NCI-H82 treated with DMSO at 0.1 percent for 48 hours (cell line): ENCODE results near the gene DNAH6.

ENCODE experiments used
- DNase-seq: peaks from one replicate; lab custom pipeline; 2025; ENCODE audit not compliant: unreplicated experiment; lab: John Stamatoyannopoulos, UW

The DNAH6 gene

DNA sequence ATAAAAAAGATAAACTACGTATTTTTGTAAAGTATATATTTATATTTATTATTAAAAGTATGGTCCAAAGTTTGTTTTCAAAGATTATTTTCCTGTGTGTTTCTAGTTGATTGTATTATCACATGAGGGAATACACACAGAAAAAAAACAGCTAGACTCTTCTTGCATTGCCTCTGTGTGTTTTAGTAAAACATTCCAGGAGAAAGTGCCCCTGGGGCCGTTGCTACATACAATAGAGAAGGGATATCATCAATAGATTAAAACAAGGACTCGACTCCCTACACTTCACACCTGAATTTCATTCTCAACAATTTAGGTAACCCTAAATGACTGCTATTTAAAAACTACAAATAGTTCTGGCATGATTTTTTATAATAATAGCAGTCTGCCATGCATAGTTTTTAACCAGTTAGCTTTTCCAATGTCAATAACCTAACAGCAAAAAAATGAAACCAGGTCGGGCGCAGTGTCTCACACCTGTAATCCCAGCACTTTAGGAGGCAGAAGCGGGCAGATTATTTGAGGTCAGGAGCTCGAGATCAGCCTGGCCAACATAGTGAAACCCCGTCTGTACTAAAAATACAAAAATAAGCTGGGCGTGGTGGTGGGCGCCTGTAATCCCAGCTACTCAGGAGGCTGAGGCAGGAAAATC, 171.3 kb downstream of the DNAH6 start:
- no peak for DNase-seq

DNA sequence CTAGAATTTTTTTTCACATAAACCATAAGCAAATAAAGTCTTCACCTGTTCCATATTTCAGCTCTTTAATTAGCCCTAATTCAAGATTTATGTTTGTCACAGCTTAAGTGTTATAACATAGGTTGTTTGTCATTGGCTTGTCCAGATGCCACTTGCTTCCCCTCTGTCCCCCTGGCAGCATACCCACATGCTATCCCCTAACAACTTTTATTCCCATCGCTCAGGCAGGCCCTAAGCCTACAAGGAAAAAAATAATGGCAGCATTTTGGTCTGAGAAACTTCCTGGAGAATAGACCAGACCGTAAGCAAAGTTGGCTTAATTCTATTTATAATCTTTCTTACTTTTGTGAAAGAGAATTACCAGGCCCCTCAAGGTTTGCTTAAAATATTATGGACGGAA, 173.9 kb downstream of the DNAH6 start:
- no peak for DNase-seq

DNA sequence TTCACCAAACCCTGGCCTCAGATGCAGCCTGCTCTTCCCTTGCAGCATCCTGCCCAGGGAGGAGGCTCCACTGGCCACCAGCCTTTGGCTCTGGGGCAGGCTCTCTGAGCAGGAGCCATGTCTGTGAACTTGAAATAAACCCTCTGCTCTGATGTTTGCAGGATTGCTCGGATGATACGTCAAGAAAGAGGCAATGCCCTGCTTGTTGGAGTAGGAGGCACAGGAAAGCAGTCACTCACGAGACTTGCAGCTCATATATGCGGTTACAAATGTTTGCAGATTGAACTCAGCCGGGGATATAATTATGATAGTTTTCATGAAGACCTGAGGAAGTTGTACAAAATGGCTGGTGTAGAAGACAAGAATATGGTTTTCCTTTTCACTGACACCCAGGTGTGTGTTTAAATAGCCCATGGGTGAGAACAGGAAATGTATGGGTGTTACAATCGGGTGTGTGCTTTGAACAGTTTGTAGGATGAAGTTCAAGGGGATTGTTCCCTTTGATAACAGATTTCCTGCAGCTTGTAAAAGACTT, 177.9 kb downstream of the DNAH6 start:
- DNase-seq: no peak

DNA sequence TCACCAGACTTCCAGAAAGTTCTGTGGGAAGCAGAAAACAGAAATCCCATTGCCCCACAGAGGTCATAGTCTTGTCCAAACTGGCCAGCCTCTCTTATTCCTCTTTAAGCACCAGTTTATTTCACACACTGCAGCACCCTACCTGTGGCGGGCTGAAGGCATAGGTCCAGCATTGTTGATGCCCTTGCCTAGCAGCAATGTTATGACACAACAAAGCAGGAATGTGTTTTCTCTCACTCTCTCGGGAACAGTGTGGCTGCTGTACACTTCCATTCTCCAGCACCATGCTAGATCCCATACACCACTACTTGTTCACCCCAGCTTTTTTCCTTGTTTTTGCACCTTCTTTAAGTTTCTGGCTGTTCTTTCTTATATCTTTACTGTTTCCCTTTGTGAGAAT, 181.6 kb downstream of the DNAH6 start:
- DNase-seq: no peak

DNA sequence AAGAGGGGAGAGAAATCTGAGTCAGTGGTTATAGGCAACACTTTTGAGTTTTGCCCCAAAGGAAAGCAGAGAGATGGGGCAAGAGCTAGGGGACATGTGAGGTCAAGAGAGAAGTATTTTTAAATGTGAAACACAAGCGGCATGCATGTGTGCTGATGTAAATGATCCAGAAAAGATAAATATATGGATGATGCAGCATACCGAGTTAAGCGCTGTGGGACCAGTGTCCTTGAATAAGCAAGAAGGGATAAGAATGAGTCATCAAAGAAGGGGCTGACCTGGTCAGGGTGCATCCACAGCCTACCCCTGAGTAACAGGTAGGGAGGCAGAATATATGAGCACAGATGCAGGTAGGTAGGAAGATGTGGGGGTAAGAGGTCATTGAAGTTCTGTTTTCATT, 183.7 kb downstream of the DNAH6 start:
- no peak for DNase-seq

DNA sequence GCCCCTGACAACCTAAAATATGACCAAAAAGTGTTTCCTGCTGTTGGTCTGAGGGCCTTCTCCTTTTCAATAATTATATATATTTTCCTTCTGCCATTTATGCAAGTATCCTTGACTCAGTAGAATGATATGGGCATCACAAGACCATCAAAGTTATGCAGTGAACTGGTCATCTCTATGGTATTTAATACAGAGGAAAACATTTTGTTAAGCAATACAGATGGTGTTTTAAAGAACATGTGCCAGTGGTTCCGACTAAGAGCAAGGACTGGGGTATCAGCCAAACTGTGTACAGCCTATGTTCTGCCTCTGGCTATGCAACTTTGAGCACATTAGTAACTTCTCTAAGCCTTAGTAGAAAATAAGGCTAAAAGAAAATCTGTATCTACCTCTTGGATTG, 185.6 kb downstream of the DNAH6 start:
- no peak for DNase-seq

DNA sequence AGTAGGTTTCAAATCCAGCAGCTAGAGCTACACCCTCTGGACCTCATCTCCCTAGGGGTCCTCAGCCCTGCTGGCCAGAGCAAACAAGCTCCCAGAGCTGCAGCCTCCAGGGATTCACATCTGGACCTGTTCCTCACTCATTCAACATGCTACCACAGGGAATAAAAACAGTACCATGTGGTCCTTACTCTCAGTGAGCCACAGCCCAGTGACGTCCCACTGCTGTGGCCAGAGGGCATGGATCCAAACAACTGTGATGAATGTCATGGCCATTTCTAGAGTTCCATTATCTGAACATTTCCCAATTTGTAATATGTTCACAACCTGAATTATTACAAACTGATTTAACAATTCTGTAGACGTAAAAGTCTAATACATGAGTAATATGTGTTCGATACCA, 186.6 kb downstream of the DNAH6 start:
- DNase-seq: no peak

DNA sequence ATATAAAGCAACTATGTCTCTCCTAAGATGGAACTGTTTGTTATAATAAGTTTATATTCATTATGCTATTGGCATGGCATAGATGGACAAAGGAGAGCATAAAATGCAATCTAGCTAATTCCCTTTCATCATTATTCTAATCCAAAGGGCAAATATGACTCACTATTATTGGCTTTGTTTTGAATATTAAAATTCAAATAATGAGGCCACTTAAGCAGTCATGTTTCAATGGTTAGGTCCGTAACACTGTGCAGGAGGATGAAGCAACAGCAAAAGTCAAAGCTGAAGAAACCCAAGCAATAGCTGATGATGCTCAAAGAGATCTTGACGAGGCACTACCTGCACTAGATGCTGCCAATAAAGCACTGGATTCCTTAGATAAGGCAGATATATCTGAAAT, 187.5 kb downstream of the DNAH6 start:
- DNase-seq: no peak

DNA sequence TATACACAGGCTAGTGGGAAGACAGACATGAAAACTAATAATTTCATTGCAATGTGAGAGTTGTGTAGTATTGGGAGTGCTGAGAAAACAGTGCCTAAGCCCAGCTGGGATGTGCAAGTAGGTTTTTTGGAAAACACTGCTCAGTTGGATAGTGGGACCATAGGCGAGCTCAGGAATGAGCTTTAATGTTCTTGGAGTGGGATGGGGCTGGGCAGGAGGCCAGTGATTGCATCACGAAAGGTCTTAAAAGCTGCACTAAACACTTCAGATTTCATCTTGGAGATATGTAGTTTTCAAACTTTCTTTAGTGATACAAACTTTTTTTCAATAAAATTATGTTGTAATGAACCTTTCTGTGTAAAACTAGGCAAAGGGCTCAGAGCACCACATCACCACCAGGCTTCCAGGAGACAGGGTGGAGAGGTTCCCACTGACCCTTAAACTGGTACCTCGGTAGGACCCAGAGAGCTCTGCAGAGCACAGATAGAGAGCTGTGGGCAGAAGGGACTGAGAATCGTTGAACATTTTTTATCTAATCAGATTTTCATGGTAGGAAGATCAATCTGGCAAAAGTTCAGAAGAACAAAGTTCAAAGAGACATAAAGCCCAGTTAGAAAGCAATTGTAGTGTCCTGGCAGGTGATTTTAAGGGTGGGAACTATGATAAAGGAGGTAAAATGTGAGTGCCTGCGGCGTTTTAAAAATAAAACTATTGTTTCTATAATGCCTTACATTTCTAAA, 188.4 kb downstream of the DNAH6 start:
- DNase-seq: no peak

DNA sequence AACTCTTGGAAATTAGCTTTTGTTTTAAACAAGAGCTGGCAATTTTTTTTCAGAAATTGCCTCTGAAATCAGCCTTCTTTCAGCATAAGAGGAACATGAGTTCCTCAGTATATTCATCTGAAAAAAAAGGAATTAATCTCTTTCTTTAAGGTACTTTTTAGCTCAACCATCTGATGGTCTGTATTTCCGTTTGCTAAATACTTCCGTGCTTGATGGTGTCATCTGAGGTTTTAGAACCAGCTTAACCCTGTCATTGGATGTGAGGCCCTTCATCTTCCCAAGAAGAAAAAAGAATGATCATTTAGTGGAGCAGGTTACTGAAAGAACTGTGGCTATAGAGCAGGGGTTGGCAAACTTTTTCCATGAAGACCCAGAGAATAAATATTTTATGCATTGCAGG, 189.6 kb downstream of the DNAH6 start:
- no peak for DNase-seq

DNA sequence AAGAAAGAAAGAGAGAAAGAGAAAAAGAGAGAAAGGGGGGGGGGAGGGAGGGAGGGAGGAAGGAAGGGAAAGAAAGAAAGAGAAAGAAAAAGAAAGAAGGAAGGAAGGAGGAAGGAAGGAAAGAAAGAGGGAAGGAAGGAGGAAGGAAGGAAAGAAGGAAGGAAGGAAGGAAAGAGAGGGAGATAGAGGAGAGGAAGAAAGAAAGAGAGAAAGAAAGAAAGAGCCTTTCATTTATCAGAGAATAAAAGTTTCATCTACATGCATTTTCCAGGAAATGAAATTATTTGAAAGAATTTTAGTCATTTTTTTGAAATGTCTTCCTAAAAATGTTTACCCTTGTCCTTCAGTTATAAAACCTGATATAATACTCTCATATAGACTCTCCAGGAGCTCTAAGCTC, 192.1 kb downstream of the DNAH6 start:
- no peak for DNase-seq

DNA sequence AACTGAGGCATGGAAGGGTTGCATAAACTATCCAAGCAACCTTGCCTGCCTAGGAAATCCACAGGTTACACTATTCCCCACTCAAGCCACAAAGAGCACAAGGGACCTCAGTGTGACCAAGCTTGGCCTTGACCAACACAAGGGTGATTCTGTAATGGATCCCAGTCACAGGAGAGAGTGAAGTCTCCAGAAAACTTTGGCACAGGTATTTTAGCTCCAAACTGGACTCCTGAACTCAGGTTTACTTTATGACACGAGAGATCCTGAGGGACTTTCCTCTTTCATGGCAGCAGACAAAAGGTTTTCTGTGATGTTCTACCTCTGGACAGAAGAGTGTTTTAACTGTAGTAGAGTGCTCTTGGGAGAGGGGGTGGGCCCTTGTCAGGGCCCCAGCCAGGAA, 195.4 kb downstream of the DNAH6 start:
- no peak for DNase-seq

DNA sequence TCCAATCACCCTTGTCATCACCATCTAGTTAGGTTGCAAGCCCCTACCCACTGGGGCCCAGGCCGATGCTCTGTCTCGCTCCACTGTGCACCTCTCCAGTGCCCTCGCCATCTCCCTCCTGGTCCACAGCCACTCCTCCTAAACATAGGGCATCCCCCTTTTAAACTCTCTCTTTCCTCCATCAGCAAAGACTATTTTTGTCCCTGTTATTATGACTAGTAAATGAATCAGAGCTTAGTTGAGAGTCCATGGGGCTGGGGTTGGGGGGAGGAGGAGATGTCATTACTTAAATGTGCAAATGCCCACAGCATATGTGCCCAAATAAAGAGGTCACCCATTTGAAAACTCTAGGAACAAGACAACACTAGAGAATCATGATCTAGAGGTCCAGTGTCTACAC, 197.1 kb downstream of the DNAH6 start:
- DNase-seq: no peak

DNA sequence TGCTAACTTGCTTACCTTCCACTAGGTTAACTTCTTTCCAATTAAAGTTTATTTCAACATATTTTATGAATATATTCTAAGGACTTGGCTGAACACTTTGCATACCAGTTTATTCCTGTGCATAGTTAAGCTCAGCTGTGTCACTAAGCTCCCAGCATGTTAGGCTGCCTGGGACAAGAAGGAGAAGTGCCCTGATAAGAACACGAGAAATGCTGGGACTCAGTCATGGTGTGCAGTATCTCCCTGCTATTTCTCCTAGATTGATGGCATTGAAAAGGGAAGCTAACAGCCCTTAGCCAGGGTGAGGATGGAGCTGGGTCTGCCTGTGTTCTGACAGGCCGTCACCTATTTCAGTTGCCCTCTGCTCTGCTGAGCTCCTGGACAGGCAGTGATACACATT, 200.3 kb downstream of the DNAH6 start:
- no peak for DNase-seq

DNA sequence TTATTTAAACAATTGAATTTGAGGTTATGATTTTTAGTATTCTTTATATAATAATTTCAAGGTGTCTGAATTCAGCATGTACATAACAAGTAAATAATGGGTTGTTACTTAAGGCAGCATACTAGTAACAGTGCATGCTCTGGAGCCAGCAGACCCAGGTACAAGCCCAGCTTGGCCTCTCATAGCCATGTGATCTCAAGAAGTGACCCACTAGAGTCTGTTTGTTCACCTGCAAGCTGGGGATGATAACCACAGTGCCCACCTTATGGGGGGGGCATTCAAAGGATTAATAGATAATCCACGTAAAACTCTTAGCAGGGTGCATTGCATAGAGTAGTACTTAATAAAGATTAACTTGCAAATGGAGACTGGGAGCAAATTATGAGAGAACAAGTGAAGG, 201.0 kb downstream of the DNAH6 start:
- peak; percentile 5 for DNase-seq

DNA sequence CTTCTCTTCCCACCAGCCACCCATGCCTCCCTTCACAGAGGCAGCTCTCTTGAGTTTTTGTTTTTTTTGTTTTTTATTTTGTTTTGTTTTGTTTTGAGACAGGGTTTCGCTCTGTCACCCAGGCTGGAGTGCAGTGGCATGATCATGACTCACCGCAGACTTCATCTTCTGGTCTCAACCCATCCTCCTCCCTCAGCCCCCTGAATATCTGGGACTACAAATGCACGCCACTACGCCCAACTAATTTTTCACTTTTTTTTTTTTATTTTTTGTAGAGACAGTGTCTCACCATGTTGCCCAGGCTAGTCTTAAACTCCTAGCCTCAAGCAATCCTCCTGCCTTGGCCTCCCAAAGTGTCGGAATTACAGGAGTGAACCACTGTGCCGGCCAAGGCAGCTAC, 203.1 kb downstream of the DNAH6 start:
- no peak for DNase-seq

DNA sequence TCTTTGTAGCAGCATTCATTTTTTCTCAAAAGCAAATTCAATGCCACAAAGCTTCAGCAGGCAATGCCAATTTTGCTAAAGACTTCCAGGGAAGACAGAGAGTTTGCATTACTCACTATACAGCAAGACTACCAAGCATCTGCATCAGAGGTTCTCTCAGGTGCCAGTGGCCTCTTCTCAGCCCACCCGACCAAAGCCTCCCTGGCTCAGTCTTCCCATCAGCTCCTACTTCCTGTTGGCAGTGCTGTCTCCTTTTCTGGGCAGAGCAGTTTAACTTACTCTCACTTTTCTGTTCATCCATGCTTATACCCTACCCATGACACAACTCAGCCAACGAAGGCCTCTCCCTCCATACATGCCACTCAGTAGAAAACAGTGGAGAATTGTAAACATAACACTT, 207.5 kb downstream of the DNAH6 start:
- DNase-seq: no peak

DNA sequence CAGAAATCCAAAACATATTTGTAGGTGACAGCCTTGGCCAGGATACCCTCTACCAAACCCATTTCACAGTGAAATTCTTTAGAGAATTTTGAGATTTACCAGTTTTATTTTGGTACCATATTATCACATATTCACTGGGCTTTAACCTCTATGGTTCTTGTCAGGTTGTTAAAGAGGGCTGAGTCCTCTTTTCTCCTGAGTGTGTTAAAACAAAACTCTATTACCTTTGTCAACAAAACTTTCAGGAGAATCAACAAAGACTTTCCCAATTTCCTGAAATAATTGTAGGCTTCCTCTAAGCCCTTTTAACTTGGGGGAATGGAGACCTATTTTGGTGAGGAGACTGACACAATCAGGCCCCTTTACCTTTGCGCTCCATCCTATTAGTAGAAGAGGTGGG, 209.4 kb downstream of the DNAH6 start:
- no peak for DNase-seq

DNA sequence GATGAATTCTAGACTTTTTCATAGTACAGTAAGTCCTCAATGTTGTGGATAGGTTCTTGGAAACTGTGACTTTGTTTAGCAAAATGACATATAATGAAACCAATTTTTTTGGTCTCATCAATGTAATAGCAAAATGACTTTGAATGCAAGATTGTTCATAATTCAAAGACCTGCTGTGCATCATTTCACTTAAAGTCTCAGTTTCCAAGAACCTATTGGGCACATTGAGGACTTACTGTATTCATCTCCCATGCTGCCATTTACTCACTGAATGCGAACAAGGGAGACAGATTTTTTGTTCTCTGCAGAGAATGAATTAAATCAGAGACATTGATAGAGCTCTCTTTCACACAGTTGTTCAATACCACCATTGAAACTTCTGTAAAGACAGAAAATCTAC, 211.0 kb downstream of the DNAH6 start:
- DNase-seq: no peak

DNA sequence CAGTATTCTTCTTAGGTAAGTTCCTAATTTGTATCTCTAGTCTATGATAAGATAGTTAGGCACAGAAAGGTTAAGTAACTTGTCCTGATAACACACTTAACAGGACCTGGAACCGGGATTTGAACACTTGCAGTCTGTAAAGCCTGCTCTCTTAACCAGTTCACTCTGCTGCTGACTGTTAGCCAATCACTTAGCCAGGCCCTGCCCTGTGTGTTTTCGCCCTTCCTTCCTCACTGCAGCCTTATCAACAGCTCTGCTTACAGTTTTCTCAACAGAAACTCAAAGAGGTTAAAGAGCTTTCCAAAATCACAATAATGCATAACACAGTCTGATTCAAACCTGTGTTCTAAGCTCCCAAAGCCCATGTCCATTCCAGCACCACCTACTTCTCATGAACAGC, 212.9 kb downstream of the DNAH6 start:
- DNase-seq: no peak

DNA sequence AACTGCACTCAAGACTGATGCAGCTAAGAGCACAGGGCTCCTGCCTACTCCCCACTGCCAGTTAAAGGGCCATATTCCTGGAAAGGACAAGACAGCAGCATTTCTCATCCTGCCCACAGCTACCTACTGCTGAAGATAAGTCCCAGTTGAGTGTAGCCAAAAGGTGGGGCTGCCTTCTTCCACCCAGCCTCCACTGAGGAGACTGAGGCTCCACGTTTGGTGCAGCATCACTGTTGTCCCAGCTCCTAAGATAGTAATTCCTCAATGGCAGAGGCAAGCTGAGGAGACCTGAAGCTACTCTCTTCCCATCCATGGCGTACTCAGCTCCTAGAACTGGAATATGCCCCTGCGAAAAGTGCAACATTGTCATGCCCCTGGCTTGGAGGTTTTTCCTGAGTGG, 214.9 kb downstream of the DNAH6 start:
- no peak for DNase-seq

DNA sequence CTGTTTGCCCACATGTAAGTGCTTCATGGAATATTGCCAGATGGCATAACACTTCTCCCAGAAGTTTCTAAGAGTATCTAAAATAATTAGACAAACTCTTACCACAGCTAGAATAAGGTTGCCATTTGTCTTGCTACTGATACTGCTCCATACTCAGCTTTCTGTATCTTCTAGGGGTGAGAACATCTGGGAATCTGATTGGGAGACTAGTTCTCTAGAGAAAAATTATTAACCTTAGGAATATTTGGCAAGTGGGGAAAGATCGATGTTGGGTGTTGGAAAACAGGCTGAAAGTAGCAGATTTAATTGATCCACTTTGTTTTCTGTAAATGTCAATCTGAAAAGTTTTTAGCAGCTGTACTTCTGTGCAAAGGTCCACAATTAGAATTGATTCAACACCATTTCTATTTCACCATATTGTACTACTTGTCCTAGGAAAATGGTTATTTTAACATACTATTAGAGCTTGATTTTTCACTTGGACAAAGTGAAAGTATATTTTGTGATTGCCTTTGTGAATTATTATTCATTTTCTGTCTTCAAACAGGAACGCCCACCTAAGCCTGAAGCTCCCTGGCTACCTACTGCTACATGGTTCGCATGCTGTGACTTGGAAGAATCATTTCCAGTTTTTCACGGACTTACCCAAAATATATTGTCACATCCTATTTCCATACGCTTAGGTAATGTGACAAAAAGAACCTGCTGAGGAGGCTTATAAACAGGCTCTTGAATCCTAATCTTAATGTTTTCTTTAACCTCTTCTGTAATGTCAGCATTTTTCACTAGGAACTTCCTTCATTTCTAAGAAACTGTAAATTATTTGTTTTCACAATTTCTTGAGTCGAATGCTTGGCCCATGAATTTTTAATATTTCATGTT, 216.8 kb downstream of the DNAH6 start:
- no peak for DNase-seq
